GM18508 (cell line): ENCODE measurements around the gene OR5K4.
"Not testable (repeated sequence)": the region's sequence is repeated elsewhere in the genome, so short reads cannot be mapped to it uniquely, and the experiment has no call there.

Experiments used
- ATAC-seq: cut with Tn5 transposase; IDR thresholded peaks from one replicate; pipeline ENCODE4 v1.9.1; 2021; ENCODE audit warnings: moderate number of reproducible peaks; ENCODE audit not compliant: insufficient read depth, unreplicated experiment

The OR5K4 gene

GRCh38 chr3:98367464-98368246, 14.0 kb downstream of the OR5K4 start:
- ATAC-seq: no peak

GRCh38 chr3:98371186-98371585, 17.5 kb downstream of the OR5K4 start:
- no peak for ATAC-seq

DNA sequence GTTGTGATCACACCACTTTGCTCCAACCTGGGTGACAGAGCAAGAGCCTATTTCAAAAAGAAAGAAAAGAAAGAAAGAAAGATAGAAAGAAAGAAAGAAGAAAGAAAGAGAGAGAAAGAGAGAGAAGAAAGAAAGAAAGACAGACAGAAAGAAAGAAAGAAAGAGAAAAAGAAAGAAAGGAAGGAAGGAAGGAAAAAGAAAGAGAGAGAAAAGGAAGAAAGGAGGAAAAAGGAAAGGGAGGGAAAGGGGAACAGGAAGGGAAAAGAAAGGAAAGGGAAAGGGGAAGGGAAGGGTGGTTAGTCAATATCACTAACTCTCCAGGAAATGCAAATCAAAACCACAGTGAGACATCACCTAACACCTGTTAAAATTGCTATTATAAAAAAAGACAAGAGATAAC, 18.2 kb downstream of the OR5K4 start:
- ATAC-seq: no peak

GRCh38 chr3:98372445-98372844, 18.8 kb downstream of the OR5K4 start:
- no peak for ATAC-seq

DNA sequence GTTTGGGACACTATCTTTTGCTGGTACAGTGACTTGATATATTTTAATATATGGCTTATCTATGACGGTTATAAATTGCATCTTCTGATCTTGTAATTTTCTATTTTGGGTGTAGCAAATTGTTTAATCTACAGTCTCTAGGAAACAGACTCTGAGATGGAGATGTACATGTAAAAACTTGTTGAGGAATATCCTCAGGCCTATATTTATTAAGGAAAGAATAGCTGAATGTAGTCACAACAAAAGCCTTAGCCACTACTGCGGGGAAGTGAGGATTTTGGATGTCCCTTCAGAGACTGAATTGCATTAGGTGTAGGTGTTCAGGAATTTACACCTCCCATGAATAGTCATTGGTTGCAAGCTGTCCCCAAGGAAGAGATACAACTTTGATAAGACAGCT, 23.0 kb downstream of the OR5K4 start:
- ATAC-seq: no peak

DNA sequence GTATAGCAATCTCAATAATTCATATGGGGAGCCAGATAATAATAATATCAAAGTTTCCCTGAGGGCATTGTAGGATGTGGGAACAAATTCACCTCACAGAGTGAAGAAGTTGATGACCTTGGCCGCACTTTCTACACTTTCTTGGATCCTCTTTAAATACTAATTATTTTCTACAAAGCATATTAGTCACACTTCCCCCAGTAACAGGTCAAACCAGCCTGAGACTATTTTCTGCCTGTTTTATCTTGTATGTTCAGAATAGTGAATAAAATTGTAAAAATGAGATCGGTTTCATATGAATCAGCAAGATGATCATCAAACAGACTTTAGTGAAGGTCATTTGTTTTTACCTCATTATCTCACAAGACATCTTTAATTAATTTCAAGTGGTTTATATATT, 34.5 kb downstream of the OR5K4 start:
- no peak for ATAC-seq

GRCh38 chr3:98390366-98390765, 36.7 kb downstream of the OR5K4 start, which contains the start of gene OR5K3:
Gene OR5K3 (plus strand): TSS chr3:98390666. CDS start chr3:98390666, 0 bp downstream.
- no peak for ATAC-seq

DNA sequence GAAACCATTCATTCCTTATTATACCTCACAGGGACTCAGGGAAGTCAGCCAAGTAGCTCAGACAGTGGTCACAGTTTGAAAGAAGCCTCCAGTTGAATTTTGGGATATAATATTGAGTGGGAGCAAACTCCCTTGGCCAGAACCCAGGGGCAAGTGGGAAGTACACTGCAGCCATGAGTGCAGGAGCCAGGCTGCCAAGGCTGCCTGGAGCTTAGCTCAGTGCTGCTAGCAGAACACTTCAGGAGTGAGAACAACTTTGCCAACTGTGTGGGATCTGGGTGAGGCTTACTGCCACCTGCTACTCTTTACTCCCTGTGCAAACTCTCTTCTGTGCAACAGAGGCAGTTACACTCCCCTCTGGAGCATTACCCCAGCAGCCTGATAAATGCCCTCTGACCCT, 41.4 kb downstream of the OR5K4 start:
- no peak for ATAC-seq

DNA sequence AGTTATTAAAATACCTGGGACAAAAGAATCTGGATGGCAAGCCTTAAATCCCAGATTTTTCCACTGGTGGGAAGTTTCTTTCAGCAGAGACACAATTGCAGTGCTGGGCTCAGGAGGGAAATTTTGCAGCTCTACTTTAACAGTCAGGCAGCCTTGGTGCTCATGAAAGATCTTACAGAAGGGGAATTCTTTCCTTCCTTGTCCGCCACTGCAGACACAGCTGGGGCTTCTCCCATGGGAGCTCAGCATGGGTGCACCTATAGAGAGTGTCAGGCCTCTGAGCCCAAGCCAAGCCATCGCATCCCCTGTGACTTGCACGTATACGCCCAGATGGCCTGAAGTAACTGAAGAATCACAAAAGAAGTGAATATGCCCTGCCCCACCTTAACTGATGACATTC, 42.8 kb downstream of the OR5K4 start:
- ATAC-seq: not testable (repeated sequence)

- ATAC-seq: no peak
Observed at GRCh38 chr3:98398513-98398912, 44.9 kb downstream of the OR5K4 start.

DNA sequence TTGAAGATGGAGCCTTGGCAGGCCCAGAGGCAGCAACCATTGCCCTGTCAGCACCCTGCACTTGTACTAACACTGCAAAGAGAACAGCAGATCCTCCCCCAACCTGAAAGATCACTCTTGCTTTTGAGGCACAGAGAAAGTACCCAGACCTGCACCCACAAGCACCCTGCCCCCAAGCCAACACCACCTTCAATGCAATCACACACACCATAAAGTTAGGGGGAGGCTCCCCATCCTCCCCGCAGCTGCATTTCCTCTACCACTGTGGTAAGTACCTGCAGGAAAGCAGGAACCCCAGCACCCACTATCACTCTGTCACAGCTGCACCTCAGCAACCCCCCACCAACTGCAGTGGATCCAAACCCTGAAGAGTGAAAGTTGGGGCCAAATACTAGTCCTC, 48.9 kb downstream of the OR5K4 start:
- no peak for ATAC-seq

DNA sequence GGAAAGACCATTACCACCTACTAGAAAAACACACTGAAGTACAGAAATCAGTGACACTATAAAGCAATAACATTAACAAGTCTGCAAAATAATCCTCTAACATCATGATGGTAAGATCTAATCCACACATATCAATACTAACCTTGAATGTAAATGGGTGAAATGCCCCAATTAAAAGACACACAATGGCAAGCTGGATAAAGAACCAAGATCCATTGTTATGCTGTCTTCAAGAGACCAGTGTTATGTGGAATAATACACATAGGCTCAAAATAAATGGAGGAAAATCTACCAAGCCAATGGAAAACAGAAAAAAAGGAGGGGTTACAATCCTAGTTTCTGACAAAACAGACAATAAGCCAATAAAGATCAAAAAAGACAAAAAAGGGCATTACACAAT, 50.4 kb downstream of the OR5K4 start:
- ATAC-seq: no peak
